Epithelial cell of prostate (primary cell): ENCODE data around the gene DENND1B.
"Not testable (repeated sequence)": the region's sequence is repeated elsewhere in the genome, so short reads cannot be mapped to it uniquely, and the experiment has no call there.

Experiments used
- DNase-seq: peaks from one replicate; pipeline ENCODE4 v3.0.0-alpha.2; 2011; ENCODE audit warnings: low read depth, low spot score
- H3K27ac ChIP-seq: fragments of 450-650 bp; 2 replicates; pipeline ENCODE4 v1.5.1; 2017; ENCODE audit warnings: mild to moderate bottlenecking

The DENND1B gene

GRCh38 chr1:197752652-197753164 lies 22.6 kb downstream of the DENND1B start:
- not testable (repeated sequence) for DNase-seq, H3K27ac ChIP-seq

- no peak for DNase-seq
- H3K27ac ChIP-seq = no peak overlapping the region
These were observed 24.9 kb downstream of the DENND1B start for GRCh38 chr1:197750366-197750765.

- no peak for DNase-seq
- H3K27ac ChIP-seq = no peak overlapping the region
These were observed 29.4 kb downstream of the DENND1B start for GRCh38 chr1:197745911-197746310.

GRCh38 chr1:197744979-197745378 lies 30.3 kb downstream of the DENND1B start:
- H3K27ac ChIP-seq = no peak overlapping the region
- no peak for DNase-seq

GRCh38 chr1:197743578-197743977 lies 31.7 kb downstream of the DENND1B start:
- H3K27ac ChIP-seq = no peak overlapping the region
- DNase-seq = no peak

GRCh38 chr1:197740992-197741391 lies 34.3 kb downstream of the DENND1B start:
- no peak for DNase-seq
- H3K27ac ChIP-seq = no peak overlapping the region

GRCh38 chr1:197738927-197739326 lies 36.4 kb downstream of the DENND1B start:
- DNase-seq = no peak
- peak overlapping the region; percentile 89 for H3K27ac ChIP-seq

- H3K27ac ChIP-seq = peak overlapping the region; percentile 89
- no peak for DNase-seq
These were observed 37.4 kb downstream of the DENND1B start for GRCh38 chr1:197737916-197738315.

GRCh38 chr1:197736685-197737084 lies 38.6 kb downstream of the DENND1B start:
- H3K27ac ChIP-seq = peak overlapping the region; percentile 89
- DNase-seq = peak; percentile 56

- DNase-seq = no peak
- H3K27ac ChIP-seq = peak overlapping the region; percentile 89
These were observed 39.8 kb downstream of the DENND1B start for GRCh38 chr1:197735461-197735860.

GRCh38 chr1:197733324-197733723 lies 42.0 kb downstream of the DENND1B start:
- H3K27ac ChIP-seq = no peak overlapping the region
- no peak for DNase-seq

- H3K27ac ChIP-seq = no peak overlapping the region
- DNase-seq = no peak
These were observed 43.1 kb downstream of the DENND1B start for GRCh38 chr1:197732187-197732586.

GRCh38 chr1:197731449-197731848 lies 43.8 kb downstream of the DENND1B start:
- DNase-seq = no peak
- no peak overlapping the region for H3K27ac ChIP-seq

GRCh38 chr1:197725976-197726375 lies 49.3 kb downstream of the DENND1B start:
- no peak for DNase-seq
- H3K27ac ChIP-seq = no peak overlapping the region

- DNase-seq = no peak
- H3K27ac ChIP-seq = no peak overlapping the region
These were observed 50.2 kb downstream of the DENND1B start for GRCh38 chr1:197725044-197725443.

- no peak for DNase-seq
- H3K27ac ChIP-seq = no peak overlapping the region
These were observed 59.5 kb downstream of the DENND1B start for GRCh38 chr1:197715806-197716205.

- peak overlapping the region; percentile 60 for H3K27ac ChIP-seq
- DNase-seq = no peak
These were observed 68.7 kb downstream of the DENND1B start for GRCh38 chr1:197706601-197707000.

GRCh38 chr1:197705941-197706340 lies 69.3 kb downstream of the DENND1B start:
- DNase-seq = no peak

GRCh38 chr1:197700688-197701087 lies 74.6 kb downstream of the DENND1B start:
- not testable (repeated sequence) for H3K27ac ChIP-seq, DNase-seq

More at GRCh38 chr1:197705941-197706340, 69.3 kb downstream of the DENND1B start:
- H3K27ac ChIP-seq = no peak overlapping the region

GRCh38 chr1:197696372-197696771 lies 78.9 kb downstream of the DENND1B start:
- peak overlapping the region; percentile 48 for H3K27ac ChIP-seq
- DNase-seq = no peak

GRCh38 chr1:197695961-197696360 lies 79.3 kb downstream of the DENND1B start:
- DNase-seq = no peak
- peak overlapping the region; percentile 48 for H3K27ac ChIP-seq

GRCh38 chr1:197692965-197693364 lies 82.3 kb downstream of the DENND1B start:
- no peak for DNase-seq
- no peak overlapping the region for H3K27ac ChIP-seq

GRCh38 chr1:197691816-197692215 lies 83.5 kb downstream of the DENND1B start:
- no peak for DNase-seq

More at GRCh38 chr1:197691816-197692215, 83.5 kb downstream of the DENND1B start:
- H3K27ac ChIP-seq = no peak overlapping the region
